A673 (cell line): ENCODE data around the gene OR2AG2. TPM values are rescaled to one million over a fixed set of nuclear protein-coding genes. Genes with fewer than 3 reads are reported as not detected.

Experiments
- BruUV-seq: library from RNA; stranded (reverse); fragments of 400-500 nt; replicated peaks from 2 replicates; lab custom pipeline; 2021; lab: Mats Ljungman, UMichigan
- CTCF ChIA-PET: fragments of 300-600 bp; sonication (Branson Sonifier 250); formaldehyde crosslinking; loops from one replicate; lab custom pipeline; 2022; ENCODE audit warnings: antibody characterized with exemption; lab: Charles Lee
- POLR2A ChIA-PET: fragments of 300-600 bp; sonication (Branson Sonifier 250); formaldehyde crosslinking; loops from one replicate; lab custom pipeline; 2022; ENCODE audit warnings: antibody characterized with exemption; ENCODE audit not compliant: low non-redundant PET; lab: Charles Lee
- DNase-seq: peaks from one replicate; pipeline ENCODE4 v3.0.0-alpha.2; 2015; ENCODE audit warnings: low spot score
- H3K27ac ChIP-seq: fragments of 200-600 bp; sonication (generic); 2 replicates; pipeline ENCODE4 v1.5.1; 2016; ENCODE audit warnings: mixed run types, low read depth, mild to moderate bottlenecking, mixed read lengths, antibody characterized with exemption, low read length; ENCODE audit not compliant: poor library complexity, severe bottlenecking
- H3K27me3 ChIP-seq: fragments of 200-600 bp; sonication (generic); replicated peaks from 2 replicates; pipeline ENCODE4 v1.6.1; 2017; ENCODE audit warnings: mixed run types, low read depth, mild to moderate bottlenecking, mixed read lengths, antibody characterized with exemption, low read length; ENCODE audit not compliant: insufficient read depth, poor library complexity
- H3K36me3 ChIP-seq: fragments of 200-600 bp; sonication (generic); 2 replicates; pipeline ENCODE4 v1.6.1; 2016; ENCODE audit warnings: mixed run types, mild to moderate bottlenecking, mixed read lengths, antibody characterized with exemption, low read length; ENCODE audit not compliant: insufficient read depth, poor library complexity, severe bottlenecking
- H3K4me1 ChIP-seq: fragments of 200-600 bp; sonication (generic); 2 replicates; pipeline ENCODE4 v1.6.1; 2017; ENCODE audit warnings: mixed run types, mild to moderate bottlenecking, mixed read lengths, antibody characterized with exemption, low read length; ENCODE audit not compliant: insufficient read depth, poor library complexity, severe bottlenecking
- H3K4me3 ChIP-seq: fragments of 200-600 bp; sonication (generic); 2 replicates; pipeline ENCODE4 v1.5.1; 2016; ENCODE audit warnings: low read depth, mixed run types, mild to moderate bottlenecking, mixed read lengths, low read length; ENCODE audit not compliant: poor library complexity, severe bottlenecking
- H3K9me3 ChIP-seq: fragments of 200-600 bp; sonication (generic); 2 replicates; pipeline ENCODE4 v1.6.1; 2016; ENCODE audit warnings: mixed run types, low read depth, mild to moderate bottlenecking, mixed read lengths, antibody characterized with exemption, low read length; ENCODE audit not compliant: poor library complexity, severe bottlenecking
- EZH2 ChIP-seq: fragments of 200-600 bp; sonication (generic); IDR thresholded peaks from 2 replicates; pipeline ENCODE4 v1.6.1; 2017; ENCODE audit warnings: borderline replicate concordance, low read depth, mild to moderate bottlenecking, mixed read lengths, antibody characterized with exemption, low read length; ENCODE audit not compliant: poor library complexity, severe bottlenecking
- intact Hi-C: fragments of 100-400 bp; cut with micrococcal nuclease; formaldehyde crosslinking; loops from one replicate; pipeline ENCODE4 v1.10.0; 2022; ENCODE audit not compliant: unreplicated experiment
- total RNA-seq: library from RNA; stranded (reverse); gene quantifications from 2 replicates; pipeline ENCODE4 v1.2.3, GENCODE V29; 2021
- TF ChIP-seq, protein P1 (sequence below): fragments of 300-800, 200-600 bp; sonication (generic); conservative IDR thresholded peaks from 2 replicates; pipeline ENCODE4 v1.5.1; 2017; ENCODE audit warnings: low read depth, mild to moderate bottlenecking, antibody characterized with exemption, low read length, moderate library complexity, mixed read lengths

Gene OR2AG2
- total RNA-seq, 1 experiment from 2014 or later: not detected

DNA sequence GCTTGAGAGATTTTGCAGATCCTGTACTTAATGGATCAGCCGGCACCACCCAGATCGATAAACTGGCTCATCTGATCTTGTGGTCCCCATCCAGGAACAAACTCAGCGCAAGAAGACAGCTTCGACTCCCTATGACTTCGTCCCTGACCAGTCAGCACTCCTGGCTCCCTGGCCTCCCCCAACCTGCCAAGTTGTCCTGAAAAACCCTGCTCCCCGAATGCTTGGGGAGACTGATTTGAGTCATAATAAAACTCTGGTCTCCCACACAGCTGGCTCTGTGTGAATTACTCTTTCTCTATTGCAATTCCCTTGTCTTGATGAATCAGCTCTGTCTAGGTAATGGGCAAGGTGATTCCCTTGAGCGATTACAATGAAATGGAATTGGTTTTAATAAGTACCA lies 29.5 kb downstream of the OR2AG2 start:
- intact Hi-C loops: no loop called here
- H3K27me3 ChIP-seq: no peaks in the 10 kb centered on the region
- ChIA-PET CTCF (no interaction called here), POLR2A (no interaction called here)
- DNase-seq: no peak
- no peak overlapping the region for H3K4me3 ChIP-seq
- no TSS peak for BruUV-seq
- no peaks in the 10 kb centered on the region for H3K9me3 ChIP-seq
- no peak overlapping the region for H3K27ac ChIP-seq
- H3K4me1 ChIP-seq: no peaks in the 10 kb centered on the region
- H3K36me3 ChIP-seq: no peaks in the 10 kb centered on the region
- TF ChIP-seq, protein P1, sequence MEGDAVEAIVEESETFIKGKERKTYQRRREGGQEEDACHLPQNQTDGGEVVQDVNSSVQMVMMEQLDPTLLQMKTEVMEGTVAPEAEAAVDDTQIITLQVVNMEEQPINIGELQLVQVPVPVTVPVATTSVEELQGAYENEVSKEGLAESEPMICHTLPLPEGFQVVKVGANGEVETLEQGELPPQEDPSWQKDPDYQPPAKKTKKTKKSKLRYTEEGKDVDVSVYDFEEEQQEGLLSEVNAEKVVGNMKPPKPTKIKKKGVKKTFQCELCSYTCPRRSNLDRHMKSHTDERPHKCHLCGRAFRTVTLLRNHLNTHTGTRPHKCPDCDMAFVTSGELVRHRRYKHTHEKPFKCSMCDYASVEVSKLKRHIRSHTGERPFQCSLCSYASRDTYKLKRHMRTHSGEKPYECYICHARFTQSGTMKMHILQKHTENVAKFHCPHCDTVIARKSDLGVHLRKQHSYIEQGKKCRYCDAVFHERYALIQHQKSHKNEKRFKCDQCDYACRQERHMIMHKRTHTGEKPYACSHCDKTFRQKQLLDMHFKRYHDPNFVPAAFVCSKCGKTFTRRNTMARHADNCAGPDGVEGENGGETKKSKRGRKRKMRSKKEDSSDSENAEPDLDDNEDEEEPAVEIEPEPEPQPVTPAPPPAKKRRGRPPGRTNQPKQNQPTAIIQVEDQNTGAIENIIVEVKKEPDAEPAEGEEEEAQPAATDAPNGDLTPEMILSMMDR: no peak
- no peak for TF ChIP-seq EZH2

DNA sequence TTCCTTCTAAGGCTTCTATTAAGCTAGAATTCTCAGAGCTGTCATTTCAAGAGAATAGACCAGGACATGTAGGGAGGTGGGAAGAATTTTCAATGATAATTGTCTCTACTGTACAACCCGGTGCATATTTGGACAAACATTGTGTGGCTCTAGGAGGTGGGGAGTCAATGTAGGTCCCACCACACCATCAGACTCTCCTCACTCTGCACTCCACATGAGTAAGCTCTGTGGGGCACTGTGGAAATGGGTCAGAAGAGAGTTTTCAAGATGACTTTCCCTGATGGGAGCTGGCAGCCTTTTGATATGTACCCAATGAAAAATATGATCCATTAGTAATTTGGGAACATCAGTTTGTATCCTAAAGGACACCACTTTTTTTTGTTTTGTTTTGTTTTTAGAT lies 33.2 kb downstream of the OR2AG2 start:
- peaks cover 11% of the 10 kb centered on the region for H3K4me1 ChIP-seq
- intact Hi-C loops: no loop called here
- H3K9me3 ChIP-seq: no peaks in the 10 kb centered on the region
- no peaks in the 10 kb centered on the region for H3K36me3 ChIP-seq
- no TSS peak for BruUV-seq
- H3K4me3 ChIP-seq: no peak overlapping the region
- ChIA-PET POLR2A (no interaction called here), CTCF (no interaction called here)
- DNase-seq: no peak
- H3K27ac ChIP-seq: no peak overlapping the region
- no peaks in the 10 kb centered on the region for H3K27me3 ChIP-seq
- TF ChIP-seq EZH2: no peak
- TF ChIP-seq, protein P1: no peak

DNA sequence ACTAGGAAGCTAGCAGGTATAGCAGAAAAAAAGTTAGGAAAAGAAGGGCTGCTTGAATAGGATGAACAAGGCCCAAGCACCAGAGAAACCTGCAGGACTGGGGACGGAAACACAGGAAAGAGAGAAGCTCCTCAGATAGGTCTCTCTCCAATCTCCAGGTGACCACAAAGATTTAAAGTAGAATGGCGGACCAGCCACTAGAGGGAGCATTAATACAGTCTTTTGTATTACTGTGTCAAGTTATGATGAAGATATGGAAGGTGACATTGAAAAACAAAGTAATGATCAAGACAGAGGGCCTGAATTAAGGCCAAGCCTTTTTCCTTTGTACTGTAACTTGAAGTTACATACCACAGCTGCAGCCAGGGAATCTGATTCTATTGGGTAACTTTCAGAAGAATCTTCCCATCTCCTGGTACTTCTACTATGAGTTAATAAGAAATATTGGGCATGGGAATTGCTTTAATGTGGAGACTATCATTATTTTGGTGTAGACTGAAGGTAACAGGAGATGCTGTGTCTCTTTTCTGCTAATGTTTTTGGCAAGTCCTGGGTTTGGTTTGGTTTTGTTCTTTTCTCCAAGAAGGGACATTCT lies 33.8 kb downstream of the OR2AG2 start:
- Histone ChIP-seq H3K27me3 (no peaks in the 10 kb centered on the region), H3K4me3 (no peak overlapping the region), H3K9me3 (no peaks in the 10 kb centered on the region), H3K36me3 (no peaks in the 10 kb centered on the region), H3K27ac (no peak overlapping the region), H3K4me1 (peaks cover 11% of the 10 kb centered on the region)
- POLR2A ChIA-PET: no interaction called here
- CTCF ChIA-PET: interaction anchor here (0.6 to 1.0 kb wide), 2 partner anchors 45 to 359 kb away, joined by 4 to 8 read pairs; no protein-coding TSS in a partner anchor
- intact Hi-C loops: no loop called here
- DNase-seq: peak; percentile 67
- TF ChIP-seq EZH2: no peak
- TF ChIP-seq, protein P1: peak; percentile 74
- no TSS peak for BruUV-seq
